Natural killer cell treated with Interleukin-12 subunit alpha and Interleukin-12 subunit beta and Interleukin-15 and Interleukin-18, amount 100 ng/mL, for 72 hours (primary cell): Measurements from ENCODE around the gene TICAM1. TPM values are rescaled to one million over a fixed set of nuclear protein-coding genes. Genes with fewer than 3 reads are reported as not detected.

ENCODE experiments used
- ATAC-seq, 2 donors: fragments of 150-1000 bp; cut with Tn5 transposase in 1 of 2; sonication (Bioruptor Pico), chemical (Tn5 transposase) in 1 of 2; 2 replicates each; pipeline ENCODE4 v1.10.0; 2021
- DNase-seq: peaks from one replicate; pipeline ENCODE4 v3.0.0; 2022; ENCODE audit warnings: low spot score
- H3K27ac Mint-ChIP-seq, 2 donors: 1 replicate in 1 of 2; 2 replicates in 1 of 2; pipeline ENCODE4 v1.8.0; 2022; ENCODE audit warnings: mixed read lengths in 2 of 2, mild to moderate bottlenecking in 1 of 2, moderate library complexity in 1 of 2
- H3K27me3 Mint-ChIP-seq, 2 donors: 1 replicate in 1 of 2; 2 replicates in 1 of 2; pipeline ENCODE4 v1.8.0; 2022; ENCODE audit warnings: mixed read lengths in 2 of 2
- H3K36me3 Mint-ChIP-seq: one replicate; pipeline ENCODE4 v1.8.0; 2022; ENCODE audit warnings: mixed read lengths
- H3K4me1 Mint-ChIP-seq, 2 donors: 1 replicate in 1 of 2; 2 replicates in 1 of 2; pipeline ENCODE4 v1.8.0; 2022; ENCODE audit warnings: low read depth in 2 of 2, mixed read lengths in 2 of 2, mild to moderate bottlenecking in 1 of 2
- H3K4me3 Mint-ChIP-seq: one replicate; pipeline ENCODE4 v1.8.0; 2022; ENCODE audit warnings: mixed read lengths
- H3K9me3 Mint-ChIP-seq: 2 replicates; pipeline ENCODE4 v1.8.0; 2022; ENCODE audit warnings: mixed read lengths
- total RNA-seq, 2 donors: library from RNA; stranded (reverse); gene quantifications; one replicate each; pipeline ENCODE4 v1.2.3, GENCODE V29; 2022

The TICAM1 gene
- 10 to 100 TPM; 42.6 to 47.0 TPM for total RNA-seq

GRCh38 chr19:4831304-4831978, at the start of gene TICAM1:
TICAM1 (minus strand) TSS chr19:4831712; CDS start chr19:4818377, 13,335 bp downstream.
- Mint-ChIP-seq H3K36me3 (peaks cover 8% of the 10 kb centered on the region), H3K27ac (peak within 1 kb of the TSS; percentile 93), H3K9me3 (no peaks in the 10 kb centered on the region), H3K4me1 (peaks cover 20 to 28% of the 10 kb centered on the region in 2 donors), H3K27me3 (no peaks in the 10 kb centered on the region), H3K4me3 (peak within 1 kb of the TSS; percentile 94)
- ATAC-seq (peak; percentile 96 to 97), DNase-seq (peak; percentile 93)

DNA sequence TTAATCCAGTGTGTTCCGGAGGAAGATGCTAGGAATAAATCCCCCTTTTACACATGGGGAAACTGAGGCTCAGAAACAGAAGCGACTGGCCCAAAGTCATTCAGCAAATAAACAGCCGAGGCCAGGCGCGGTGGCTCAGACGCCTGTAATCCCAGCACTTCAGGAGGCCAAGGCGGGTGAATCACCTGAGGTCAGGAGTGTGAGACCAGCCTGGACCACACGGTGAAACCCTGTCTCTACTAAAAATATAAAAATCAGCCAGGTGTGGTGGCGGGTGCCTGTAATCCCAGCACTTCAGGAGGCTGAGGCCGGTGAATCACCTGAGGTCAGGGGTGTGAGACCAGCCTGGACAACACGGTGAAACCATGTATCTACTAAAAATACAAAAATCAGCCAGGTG, 47.5 kb upstream of the TICAM1 start:
- H3K27ac Mint-ChIP-seq: no peak overlapping the region
- no peaks in the 10 kb centered on the region for H3K36me3 Mint-ChIP-seq
- H3K4me3 Mint-ChIP-seq: no peak overlapping the region
- no peak for ATAC-seq
- H3K9me3 Mint-ChIP-seq: no peaks in the 10 kb centered on the region
- peaks cover 0 to 3% of the 10 kb centered on the region in 2 donors for H3K4me1 Mint-ChIP-seq
- no peak for DNase-seq
- H3K27me3 Mint-ChIP-seq: no peaks in the 10 kb centered on the region

DNA sequence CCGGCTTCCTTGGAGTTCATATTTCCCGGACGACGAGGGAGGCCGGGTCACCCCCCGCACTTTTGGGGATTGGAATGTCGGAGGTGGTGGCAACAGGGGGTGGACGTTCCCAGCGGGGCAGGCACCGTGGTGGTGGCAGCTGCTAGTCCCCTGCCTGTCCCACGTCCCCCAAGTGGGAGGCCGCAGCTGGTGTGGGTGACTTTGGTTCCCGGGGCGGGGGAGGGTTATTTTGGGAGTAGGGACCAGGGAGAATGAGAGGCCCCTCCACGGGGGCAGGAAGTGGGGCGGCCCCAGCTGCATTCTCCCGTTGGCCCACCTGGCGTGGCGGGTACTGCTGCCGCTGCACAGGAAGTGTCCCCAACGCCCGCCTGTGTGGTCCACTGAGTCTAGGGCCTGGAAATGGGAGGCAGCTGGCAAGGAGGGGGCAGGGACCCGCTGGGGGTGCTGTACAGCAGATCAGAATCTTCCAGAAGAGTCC, 47.0 kb upstream of the TICAM1 start:
- Mint-ChIP-seq H3K4me1 (peaks cover 0 to 1% of the 10 kb centered on the region in 2 donors), H3K4me3 (no peak overlapping the region), H3K27me3 (no peaks in the 10 kb centered on the region), H3K27ac (no peak overlapping the region), H3K9me3 (no peaks in the 10 kb centered on the region), H3K36me3 (no peaks in the 10 kb centered on the region)
- DNase-seq: no peak
- ATAC-seq: peak in 1 of 2 donors; percentile 9

GRCh38 chr19:4877753-4878490, 46.4 kb upstream of the TICAM1 start:
- no peaks in the 10 kb centered on the region for H3K9me3 Mint-ChIP-seq
- H3K27ac Mint-ChIP-seq: no peak overlapping the region

DNA sequence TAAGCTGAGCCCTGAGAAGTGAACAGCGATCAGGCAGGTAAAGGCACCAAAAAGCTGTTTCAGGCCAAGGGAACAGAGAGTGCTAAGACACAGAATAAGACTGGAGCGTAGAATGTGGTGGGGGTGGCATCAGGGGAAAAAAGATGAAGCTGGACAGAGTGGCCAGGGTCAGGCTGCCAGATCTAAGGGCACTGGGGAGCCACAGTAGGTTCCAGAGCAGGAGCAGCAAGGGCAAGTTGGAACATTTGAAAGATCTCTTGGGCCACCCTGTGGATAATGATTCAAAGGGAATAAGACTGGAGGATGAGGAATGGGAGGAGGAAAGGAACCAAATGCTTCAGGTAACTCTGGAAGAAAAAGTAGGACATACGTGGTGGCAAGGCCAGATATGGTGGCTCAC, 42.4 kb upstream of the TICAM1 start:
- Mint-ChIP-seq H3K4me1 (peaks cover 13 to 16% of the 10 kb centered on the region in 2 donors), H3K4me3 (no peak overlapping the region), H3K27ac (no peak overlapping the region), H3K27me3 (peaks cover 0 to 2% of the 10 kb centered on the region in 2 donors), H3K9me3 (no peaks in the 10 kb centered on the region), H3K36me3 (no peaks in the 10 kb centered on the region)
- DNase-seq (no peak), ATAC-seq (no peak)

More at GRCh38 chr19:4877753-4878490, 46.4 kb upstream of the TICAM1 start:
- Mint-ChIP-seq H3K27me3 (no peaks in the 10 kb centered on the region), H3K36me3 (no peaks in the 10 kb centered on the region), H3K4me3 (no peak overlapping the region), H3K4me1 (no peaks in the 10 kb centered on the region)
- DNase-seq (no peak), ATAC-seq (peak in 1 of 2 donors; percentile 45)

- no peaks in the 10 kb centered on the region for H3K36me3 Mint-ChIP-seq
- H3K27me3 Mint-ChIP-seq: peaks cover 0 to 2% of the 10 kb centered on the region in 2 donors
- ATAC-seq (no peak), DNase-seq (no peak)
- peaks cover 16 to 22% of the 10 kb centered on the region in 2 donors for H3K4me1 Mint-ChIP-seq
- H3K4me3 Mint-ChIP-seq: no peak overlapping the region
- no peaks in the 10 kb centered on the region for H3K9me3 Mint-ChIP-seq
- H3K27ac Mint-ChIP-seq: peak overlapping the region in 1 of 2 donors; percentile 16
Measured at GRCh38 chr19:4871711-4872110, 40.2 kb upstream of the TICAM1 start.

GRCh38 chr19:4870025-4870700, 38.7 kb upstream of the TICAM1 start:
- Mint-ChIP-seq H3K36me3 (no peaks in the 10 kb centered on the region), H3K4me3 (peak overlapping the region; percentile 21), H3K4me1 (peaks cover 16 to 27% of the 10 kb centered on the region in 2 donors), H3K27me3 (peaks cover 0 to 2% of the 10 kb centered on the region in 2 donors), H3K27ac (peak overlapping the region in 1 of 2 donors; percentile 69), H3K9me3 (no peaks in the 10 kb centered on the region)
- DNase-seq: peak; percentile 66
- peak; percentile 54 to 70 for ATAC-seq

GRCh38 chr19:4868286-4868834, 36.8 kb upstream of the TICAM1 start:
- Mint-ChIP-seq H3K4me1 (peaks cover 16 to 27% of the 10 kb centered on the region in 2 donors), H3K27me3 (peaks cover 0 to 2% of the 10 kb centered on the region in 2 donors), H3K27ac (peak overlapping the region in 1 of 2 donors; percentile 43), H3K36me3 (no peaks in the 10 kb centered on the region), H3K9me3 (no peaks in the 10 kb centered on the region), H3K4me3 (peak overlapping the region; percentile 77)
- ATAC-seq: no peak
- no peak for DNase-seq

GRCh38 chr19:4867534-4868285, 36.2 kb upstream of the TICAM1 start, which contains the start of gene PLIN3:
PLIN3 (minus strand) TSS chr19:4867667; CDS start chr19:4861394, 6,273 bp downstream.
- no peaks in the 10 kb centered on the region for H3K36me3 Mint-ChIP-seq
- H3K27ac Mint-ChIP-seq: peak within 1 kb of the TSS in 1 of 2 donors; percentile 45
- DNase-seq (peak; percentile 95), ATAC-seq (peak; percentile 97 to 99)
- H3K27me3 Mint-ChIP-seq: peaks cover 0 to 2% of the 10 kb centered on the region in 2 donors
- no peaks in the 10 kb centered on the region for H3K9me3 Mint-ChIP-seq
- peaks cover 15 to 26% of the 10 kb centered on the region in 2 donors for H3K4me1 Mint-ChIP-seq
- peak within 1 kb of the TSS; percentile 77 for H3K4me3 Mint-ChIP-seq

GRCh38 chr19:4866595-4867424, 35.3 kb upstream of the TICAM1 start:
- Mint-ChIP-seq H3K9me3 (no peaks in the 10 kb centered on the region), H3K27ac (peak overlapping the region in 1 of 2 donors; percentile 45), H3K27me3 (no peaks in the 10 kb centered on the region), H3K4me3 (peak overlapping the region; percentile 77), H3K4me1 (peaks cover 11 to 23% of the 10 kb centered on the region in 2 donors), H3K36me3 (no peaks in the 10 kb centered on the region)
- ATAC-seq (no peak), DNase-seq (peak; percentile 65)

DNA sequence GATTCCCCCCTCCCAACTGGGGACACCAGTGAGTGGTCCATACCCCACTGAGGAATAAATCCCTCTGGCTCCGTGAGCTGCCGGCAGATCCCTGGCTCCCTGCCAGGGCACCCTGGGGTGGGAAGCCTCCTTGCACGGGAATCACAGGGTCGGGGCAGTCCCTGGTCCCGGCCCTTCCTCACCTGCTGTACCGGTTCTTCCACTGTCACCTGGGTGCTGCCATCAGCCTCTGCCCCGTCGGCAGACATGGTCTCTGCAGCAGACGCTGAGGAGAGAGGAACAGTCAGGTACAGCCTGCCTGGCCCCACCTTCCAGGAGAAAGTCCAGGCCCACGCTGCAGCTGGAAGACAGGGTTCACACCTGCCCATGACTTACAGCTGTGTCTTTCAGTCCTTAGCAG, 29.6 kb upstream of the TICAM1 start:
- H3K36me3 Mint-ChIP-seq: no peaks in the 10 kb centered on the region
- no peaks in the 10 kb centered on the region for H3K9me3 Mint-ChIP-seq

DNA sequence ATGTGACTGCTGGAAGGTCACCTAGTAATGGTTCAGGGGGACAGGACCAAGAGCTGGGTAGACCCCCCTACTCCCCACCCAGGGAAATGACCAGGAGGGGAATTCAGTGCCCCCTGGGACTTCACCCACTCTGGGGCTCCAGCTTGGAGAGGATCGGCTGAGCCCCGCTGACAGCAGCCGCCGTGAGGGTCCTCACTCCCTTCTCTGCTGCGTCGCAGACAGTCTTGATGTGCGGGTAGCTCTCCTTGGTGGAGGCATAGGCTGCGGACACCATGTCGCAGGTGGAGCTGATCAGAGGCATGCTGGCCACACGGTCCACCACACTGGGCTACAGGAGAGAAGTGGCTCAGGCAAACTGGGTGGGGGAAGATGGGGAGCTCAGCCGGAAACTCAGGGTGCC, 28.2 kb upstream of the TICAM1 start:
- no peak for DNase-seq
- ATAC-seq: peak in 1 of 2 donors; percentile 32
- Mint-ChIP-seq H3K9me3 (no peaks in the 10 kb centered on the region), H3K36me3 (no peaks in the 10 kb centered on the region), H3K27me3 (no peaks in the 10 kb centered on the region), H3K27ac (no peak overlapping the region), H3K4me1 (no peaks in the 10 kb centered on the region), H3K4me3 (no peak overlapping the region)

More for the DNA sequence above, 29.6 kb upstream of the TICAM1 start:
- Mint-ChIP-seq H3K4me3 (no peak overlapping the region), H3K4me1 (no peaks in the 10 kb centered on the region), H3K27me3 (no peaks in the 10 kb centered on the region), H3K27ac (no peak overlapping the region)
- no peak for DNase-seq
- peak in 1 of 2 donors; percentile 32 for ATAC-seq
